Liver (tissue), 3 donors: ENCODE data around the gene KIF26B.
"Not testable (repeated sequence)": the region's sequence is repeated elsewhere in the genome, so short reads cannot be mapped to it uniquely, and the experiment has no call there.

ENCODE experiments used
- GABPA ChIP-seq, 2 donors: IDR thresholded peaks in 1 of 2; conservative IDR thresholded peaks in 1 of 2; 2 replicates each; pipeline ENCODE4 v1.6.1; 2016; ENCODE audit warnings: antibody characterized with exemption in 2 of 2, mild to moderate bottlenecking in 1 of 2, moderate library complexity in 1 of 2
- RAD21 ChIP-seq, 2 donors: IDR thresholded peaks; 2 replicates each; pipeline ENCODE4 v1.6.1; 2016; ENCODE audit warnings: antibody characterized with exemption in 2 of 2, mild to moderate bottlenecking in 2 of 2
- RXRA ChIP-seq, 2 donors: IDR thresholded peaks; 2 replicates each; pipeline ENCODE4 v1.6.1; 2017 to 2018; ENCODE audit warnings: antibody characterized with exemption in 2 of 2, mild to moderate bottlenecking in 1 of 2
- SP1 ChIP-seq: IDR thresholded peaks from 2 replicates; pipeline ENCODE4 v1.6.1; 2018; ENCODE audit warnings: antibody characterized with exemption, mild to moderate bottlenecking
- TAF1 ChIP-seq: conservative IDR thresholded peaks from 2 replicates; pipeline ENCODE4 v1.6.1; 2016; ENCODE audit warnings: antibody characterized with exemption, mild to moderate bottlenecking
- ZBTB33 ChIP-seq: IDR thresholded peaks from 2 replicates; pipeline ENCODE4 v1.6.1; 2016; ENCODE audit warnings: antibody characterized with exemption
- TF ChIP-seq, protein P1 (sequence below): fragments of 150-350 bp; IDR thresholded peaks from 2 replicates; pipeline ENCODE4 v1.5.1; 2017; ENCODE audit warnings: improper control_type of control experiment, low read depth, low read length; ENCODE audit not compliant: missing input control
- donor health status: healthy.
- donor health status: healthy.

GRCh38 chr1:245336984-245337355, 182.2 kb downstream of the KIF26B start:
- TF ChIP-seq, protein P1, sequence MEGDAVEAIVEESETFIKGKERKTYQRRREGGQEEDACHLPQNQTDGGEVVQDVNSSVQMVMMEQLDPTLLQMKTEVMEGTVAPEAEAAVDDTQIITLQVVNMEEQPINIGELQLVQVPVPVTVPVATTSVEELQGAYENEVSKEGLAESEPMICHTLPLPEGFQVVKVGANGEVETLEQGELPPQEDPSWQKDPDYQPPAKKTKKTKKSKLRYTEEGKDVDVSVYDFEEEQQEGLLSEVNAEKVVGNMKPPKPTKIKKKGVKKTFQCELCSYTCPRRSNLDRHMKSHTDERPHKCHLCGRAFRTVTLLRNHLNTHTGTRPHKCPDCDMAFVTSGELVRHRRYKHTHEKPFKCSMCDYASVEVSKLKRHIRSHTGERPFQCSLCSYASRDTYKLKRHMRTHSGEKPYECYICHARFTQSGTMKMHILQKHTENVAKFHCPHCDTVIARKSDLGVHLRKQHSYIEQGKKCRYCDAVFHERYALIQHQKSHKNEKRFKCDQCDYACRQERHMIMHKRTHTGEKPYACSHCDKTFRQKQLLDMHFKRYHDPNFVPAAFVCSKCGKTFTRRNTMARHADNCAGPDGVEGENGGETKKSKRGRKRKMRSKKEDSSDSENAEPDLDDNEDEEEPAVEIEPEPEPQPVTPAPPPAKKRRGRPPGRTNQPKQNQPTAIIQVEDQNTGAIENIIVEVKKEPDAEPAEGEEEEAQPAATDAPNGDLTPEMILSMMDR, result not testable (repeated sequence)
- not testable (repeated sequence) for TF ChIP-seq ZBTB33; RXRA (IDR thresholded peaks at IDR 0.05); GABPA (IDR thresholded peaks at IDR 0.05 in 1 of 2, conservative IDR thresholded peaks at IDR 0.05 in 1 of 2); SP1; TAF1; RAD21 (IDR thresholded peaks at IDR 0.05)
